AG04449 (cell line): ENCODE data around the gene BPIFB1.

ENCODE experiments used
- CTCF ChIA-PET: fragments of 350-600 bp; formaldehyde crosslinking; extraction: SDS; loops from one replicate; lab custom pipeline; 2021; ENCODE audit warnings: antibody characterized with exemption; lab: Yijun Ruan, JAX
- POLR2A ChIA-PET: fragments of 400-600, 350-600 bp; formaldehyde crosslinking; extraction: SDS; loops from one replicate; lab custom pipeline; 2020; ENCODE audit warnings: antibody characterized with exemption, inconsistent platforms; lab: Yijun Ruan, JAX
- DNase-seq: peaks from one replicate; pipeline ENCODE4 v3.0.0-alpha.2; 2010; ENCODE audit warnings: low read depth, low spot score
- H3K4me3 ChIP-seq: 2 replicates; pipeline ENCODE4 v1.5.1; 2011; ENCODE audit warnings: low read depth, mild to moderate bottlenecking, control low read depth, low read length
- CTCF ChIP-seq: IDR thresholded peaks from one replicate; pipeline ENCODE4 v1.5.1; 2011; ENCODE audit warnings: mild to moderate bottlenecking, moderate library complexity, low read length, control low read depth, inconsistent platforms; ENCODE audit not compliant: insufficient read depth; ENCODE audit errors: missing control alignments

The BPIFB1 gene

DNA sequence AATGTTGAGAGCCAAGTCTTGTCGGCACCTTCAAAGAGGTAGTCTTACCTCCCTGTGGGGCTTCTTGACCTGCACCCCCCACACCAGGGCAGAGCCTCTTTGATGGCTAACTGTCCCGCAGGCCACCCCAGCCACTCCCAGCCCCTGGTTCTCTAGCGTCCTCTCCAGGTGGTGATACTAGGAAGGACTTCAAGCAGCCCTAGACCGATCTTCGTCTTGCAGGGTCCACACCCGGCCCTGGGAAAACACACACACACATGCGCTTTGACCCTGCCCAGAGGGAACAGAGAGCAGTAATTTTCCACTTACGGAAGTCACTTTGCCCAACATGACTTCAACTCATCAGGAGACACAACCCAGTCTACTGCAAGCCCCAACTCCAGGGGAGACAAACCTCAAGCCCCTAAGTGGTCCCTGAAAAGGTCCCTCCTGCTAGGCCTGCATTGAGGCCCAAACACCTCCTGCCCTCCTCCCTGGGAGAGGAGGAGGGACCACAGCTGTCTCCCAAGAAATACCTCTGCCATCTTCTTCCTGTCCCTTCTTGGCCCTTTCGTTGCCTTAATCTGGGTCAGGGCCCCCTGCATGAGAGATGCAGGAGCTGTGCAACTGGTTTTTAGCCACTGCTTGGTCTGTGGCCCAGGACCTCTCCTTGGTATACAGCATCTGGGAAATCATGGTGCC is 2.9 kb upstream of the BPIFB1 start:
- TF ChIP-seq CTCF, result no peak
- ChIA-PET POLR2A (no interaction called here), CTCF (no interaction called here)
- DNase-seq, result no peak
- H3K4me3 ChIP-seq, result no peak overlapping the region

- DNase-seq, result no peak
- no peak overlapping the region for H3K4me3 ChIP-seq
- CTCF ChIA-PET, result no interaction called here
- POLR2A ChIA-PET, result no interaction called here
- no peak for TF ChIP-seq CTCF
Measured at GRCh38 chr20:33280775-33281174, 2.2 kb upstream of the BPIFB1 start.

DNA sequence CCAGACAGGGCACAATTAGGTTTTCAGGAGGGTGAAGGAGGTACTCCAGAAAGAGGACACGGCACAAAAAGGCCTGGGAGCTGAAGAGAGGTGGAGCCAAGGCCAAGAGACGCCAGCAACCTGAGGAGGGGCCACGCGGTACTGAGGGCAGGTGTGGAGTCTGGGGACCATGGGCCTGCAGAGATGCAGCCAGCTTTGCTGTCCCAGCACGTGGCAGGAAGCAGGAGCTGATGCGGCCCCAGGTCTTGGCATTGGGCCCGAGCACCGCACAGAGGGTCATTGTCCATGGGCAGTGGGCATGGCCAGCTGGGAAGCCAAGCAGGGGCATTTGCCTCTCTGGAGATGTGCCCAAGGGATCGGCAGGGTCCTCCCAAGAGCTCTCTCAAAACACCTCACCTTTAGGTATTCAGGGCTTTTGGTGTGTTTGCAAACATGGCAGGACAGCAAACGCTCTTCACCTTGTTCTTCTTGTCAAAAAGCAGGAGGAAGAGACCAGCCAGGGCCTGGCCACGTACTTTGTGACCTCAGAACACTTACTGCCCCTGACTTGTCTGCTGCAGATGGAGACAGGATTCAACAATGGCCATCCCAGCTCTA is 1.4 kb upstream of the BPIFB1 start:
- H3K4me3 ChIP-seq, result no peak overlapping the region
- ChIA-PET CTCF (no interaction called here), POLR2A (no interaction called here)
- TF ChIP-seq CTCF, result no peak
- DNase-seq, result no peak

GRCh38 chr20:33282196-33282934 is 649 bp upstream of the BPIFB1 start:
- no peak for TF ChIP-seq CTCF
- ChIA-PET POLR2A (no interaction called here), CTCF (interaction anchor here (0.6 kb wide), 1 partner anchor 10 kb away, joined by 4 read pairs; no protein-coding TSS in a partner anchor)
- no peak for DNase-seq
- no peak overlapping the region for H3K4me3 ChIP-seq

DNA sequence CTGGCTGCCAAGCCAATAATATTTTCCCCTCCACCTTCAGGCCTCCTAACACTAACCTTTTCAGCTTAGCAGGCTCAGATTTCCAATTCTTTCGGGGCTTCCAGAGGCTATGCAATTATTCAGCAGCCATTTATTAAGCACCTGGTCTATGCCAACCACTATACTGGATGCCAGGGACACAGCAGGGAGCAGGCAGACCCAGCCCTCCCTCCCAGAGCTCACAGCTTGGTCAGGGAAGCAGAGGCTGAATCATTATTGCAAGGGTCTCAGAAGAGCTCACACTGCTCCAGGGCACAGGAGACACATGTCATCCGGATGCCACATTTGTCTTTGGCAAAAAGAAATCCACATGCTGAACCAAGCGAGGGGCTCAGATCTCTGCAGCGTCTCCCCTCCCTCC is 1.3 kb downstream of the BPIFB1 start:
- H3K4me3 ChIP-seq, result no peak overlapping the region
- ChIA-PET POLR2A (no interaction called here), CTCF (interaction anchor here (1.3 kb wide), 1 partner anchor 37 kb away, joined by 3 read pairs; no protein-coding TSS in a partner anchor)
- no peak for DNase-seq
- TF ChIP-seq CTCF, result no peak

GRCh38 chr20:33284937-33285336 is 1.9 kb downstream of the BPIFB1 start:
- H3K4me3 ChIP-seq, result no peak overlapping the region
- POLR2A ChIA-PET, result no interaction called here
- no peak for TF ChIP-seq CTCF
- CTCF ChIA-PET, result interaction anchor here (1.3 kb wide), 1 partner anchor 38 kb away, joined by 3 read pairs; no protein-coding TSS in a partner anchor
- DNase-seq, result no peak
